LNCAP (cell line): Measurements from ENCODE around the gene OMA1.

ENCODE experiments used
- CTCF ChIP-seq: fragments of 450-650 bp; IDR thresholded peaks from 2 replicates; pipeline ENCODE4 v1.5.1; 2017; ENCODE audit warnings: mild to moderate bottlenecking

The OMA1 gene

GRCh38 chr1:58469476-58469875 lies 77.0 kb downstream of the OMA1 start:
- TF ChIP-seq CTCF: no peak

GRCh38 chr1:58469016-58469415 lies 77.5 kb downstream of the OMA1 start:
- no peak for TF ChIP-seq CTCF

- TF ChIP-seq CTCF: no peak
Measured at GRCh38 chr1:58468612-58469011, 77.9 kb downstream of the OMA1 start.

GRCh38 chr1:58466630-58467241 lies 79.8 kb downstream of the OMA1 start:
- TF ChIP-seq CTCF: no peak

- TF ChIP-seq CTCF: no peak
Measured at GRCh38 chr1:58465825-58466629, 80.5 kb downstream of the OMA1 start.

GRCh38 chr1:58465176-58465575 lies 81.3 kb downstream of the OMA1 start:
- no peak for TF ChIP-seq CTCF

- no peak for TF ChIP-seq CTCF
Measured at GRCh38 chr1:58460469-58460868, 86.1 kb downstream of the OMA1 start.
